ENCODE data around the gene PDE2A.

- TF ChIP-seq CTCF (IDR thresholded peaks at IDR 0.05; ENCODE audit: poor library complexity) (no peak), EZH2phosphoT487 (IDR thresholded peaks at IDR 0.05; ENCODE audit: low read depth, severe bottlenecking, unreplicated experiment) (no peak)
These were observed 7.3 kb upstream of the PDE2A start for GRCh38 chr11:72681226-72682153.
